Ovary (tissue), 3 donors: Measurements from ENCODE around the gene TNFSF12.

Source experiments
- EP300 ChIP-seq: sonication (generic); formaldehyde crosslinking; IDR thresholded peaks from one replicate; pipeline ENCODE4 v1.6.1; 2017; ENCODE audit warnings: antibody characterized with exemption
- POLR2A ChIP-seq: fragments of 450-650 bp; IDR thresholded peaks from one replicate; pipeline ENCODE4 v1.6.1; 2017; ENCODE audit warnings: antibody characterized with exemption, mild to moderate bottlenecking, moderate library complexity
- TF ChIP-seq, protein P1 (sequence below), 3 donors: fragments of 450-650 bp in 2 of 3; fragments of 200-600 bp in 1 of 3; IDR thresholded peaks; one replicate each; pipeline versions ENCODE4 v1.5.1 to v1.8.0; 2016 to 2022; ENCODE audit warnings: antibody characterized with exemption in 3 of 3, mild to moderate bottlenecking in 1 of 3
- donor health status: DM: no; HTN: no; CAD: no.

DNA sequence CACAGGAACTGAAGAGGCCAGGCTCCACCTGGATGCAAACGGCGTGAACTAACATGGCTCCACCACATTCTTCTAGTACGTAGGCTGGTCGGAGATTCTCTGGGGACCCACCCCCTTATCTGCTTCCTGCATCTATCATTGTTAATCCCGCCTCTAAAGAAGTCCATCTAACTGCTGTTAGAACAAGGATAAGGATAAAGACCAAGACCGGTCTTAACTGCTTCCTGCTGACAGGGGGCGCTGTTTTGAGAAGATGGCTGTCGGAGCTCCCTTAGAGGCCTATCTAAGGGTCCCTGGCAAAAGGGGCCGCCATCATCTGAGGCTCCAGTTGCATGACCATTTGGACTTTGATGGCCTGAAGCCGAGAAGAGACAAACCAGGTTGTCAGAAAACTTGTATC, 25.8 kb upstream of the TNFSF12 start:
- TF ChIP-seq POLR2A (no peak), EP300 (no peak)
- TF ChIP-seq, protein P1, sequence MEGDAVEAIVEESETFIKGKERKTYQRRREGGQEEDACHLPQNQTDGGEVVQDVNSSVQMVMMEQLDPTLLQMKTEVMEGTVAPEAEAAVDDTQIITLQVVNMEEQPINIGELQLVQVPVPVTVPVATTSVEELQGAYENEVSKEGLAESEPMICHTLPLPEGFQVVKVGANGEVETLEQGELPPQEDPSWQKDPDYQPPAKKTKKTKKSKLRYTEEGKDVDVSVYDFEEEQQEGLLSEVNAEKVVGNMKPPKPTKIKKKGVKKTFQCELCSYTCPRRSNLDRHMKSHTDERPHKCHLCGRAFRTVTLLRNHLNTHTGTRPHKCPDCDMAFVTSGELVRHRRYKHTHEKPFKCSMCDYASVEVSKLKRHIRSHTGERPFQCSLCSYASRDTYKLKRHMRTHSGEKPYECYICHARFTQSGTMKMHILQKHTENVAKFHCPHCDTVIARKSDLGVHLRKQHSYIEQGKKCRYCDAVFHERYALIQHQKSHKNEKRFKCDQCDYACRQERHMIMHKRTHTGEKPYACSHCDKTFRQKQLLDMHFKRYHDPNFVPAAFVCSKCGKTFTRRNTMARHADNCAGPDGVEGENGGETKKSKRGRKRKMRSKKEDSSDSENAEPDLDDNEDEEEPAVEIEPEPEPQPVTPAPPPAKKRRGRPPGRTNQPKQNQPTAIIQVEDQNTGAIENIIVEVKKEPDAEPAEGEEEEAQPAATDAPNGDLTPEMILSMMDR (IDR thresholded peaks at IDR 0.05) = no peak
